ENCODE results near the gene FADD.

GRCh38 chr11:70233511-70233934, 30.4 kb downstream of the FADD start:
- TF ChIP-seq, protein P1, sequence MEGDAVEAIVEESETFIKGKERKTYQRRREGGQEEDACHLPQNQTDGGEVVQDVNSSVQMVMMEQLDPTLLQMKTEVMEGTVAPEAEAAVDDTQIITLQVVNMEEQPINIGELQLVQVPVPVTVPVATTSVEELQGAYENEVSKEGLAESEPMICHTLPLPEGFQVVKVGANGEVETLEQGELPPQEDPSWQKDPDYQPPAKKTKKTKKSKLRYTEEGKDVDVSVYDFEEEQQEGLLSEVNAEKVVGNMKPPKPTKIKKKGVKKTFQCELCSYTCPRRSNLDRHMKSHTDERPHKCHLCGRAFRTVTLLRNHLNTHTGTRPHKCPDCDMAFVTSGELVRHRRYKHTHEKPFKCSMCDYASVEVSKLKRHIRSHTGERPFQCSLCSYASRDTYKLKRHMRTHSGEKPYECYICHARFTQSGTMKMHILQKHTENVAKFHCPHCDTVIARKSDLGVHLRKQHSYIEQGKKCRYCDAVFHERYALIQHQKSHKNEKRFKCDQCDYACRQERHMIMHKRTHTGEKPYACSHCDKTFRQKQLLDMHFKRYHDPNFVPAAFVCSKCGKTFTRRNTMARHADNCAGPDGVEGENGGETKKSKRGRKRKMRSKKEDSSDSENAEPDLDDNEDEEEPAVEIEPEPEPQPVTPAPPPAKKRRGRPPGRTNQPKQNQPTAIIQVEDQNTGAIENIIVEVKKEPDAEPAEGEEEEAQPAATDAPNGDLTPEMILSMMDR (IDR thresholded peaks at IDR 0.05), result no peak
- TF ChIP-seq POLR2AphosphoS5 (IDR thresholded peaks at IDR 0.05), result no peak
